Liver (tissue), 9 donors: ENCODE data around the gene SULT2A1. TPM values are rescaled to one million over a fixed set of nuclear protein-coding genes. Genes with fewer than 3 reads are reported as not detected.

Experiments
- DNase-seq: peaks from one replicate; pipeline ENCODE4 v3.0.0-alpha.2; 2017; ENCODE audit warnings: low spot score
- H3K27ac ChIP-seq, 2 donors: one replicate each; pipeline ENCODE4 v1.7.0; 2013; ENCODE audit warnings: inconsistent platforms in 2 of 2, low read length in 2 of 2, control low read depth in 1 of 2, low read depth in 1 of 2, mild to moderate bottlenecking in 1 of 2
- H3K27me3 ChIP-seq, 4 donors: one replicate each; pipeline versions ENCODE4 v1.6.1 to v1.7.0; 2013; ENCODE audit warnings: low read length in 3 of 4, inconsistent platforms in 1 of 4, mild to moderate bottlenecking in 1 of 4, moderate library complexity in 1 of 4; ENCODE audit not compliant: control insufficient read depth in 4 of 4, insufficient read depth in 4 of 4
- H3K36me3 ChIP-seq, 4 donors: one replicate each; pipeline versions ENCODE4 v1.6.1 to v1.7.0; 2013; ENCODE audit warnings: low read length in 3 of 4, mild to moderate bottlenecking in 3 of 4, low read depth in 1 of 4, moderate library complexity in 1 of 4; ENCODE audit not compliant: control insufficient read depth in 4 of 4, insufficient read depth in 3 of 4
- H3K4me1 ChIP-seq, 4 donors: one replicate each; pipeline versions ENCODE4 v1.6.1 to v1.7.0; 2013; ENCODE audit warnings: low read length in 3 of 4, mild to moderate bottlenecking in 3 of 4, moderate library complexity in 1 of 4; ENCODE audit not compliant: control insufficient read depth in 4 of 4, insufficient read depth in 4 of 4
- H3K4me3 ChIP-seq, 3 donors: one replicate each; pipeline versions ENCODE4 v1.6.1 to v1.7.0; 2013; ENCODE audit warnings: low read length in 3 of 3, control low read depth in 1 of 3, low read depth in 1 of 3, mild to moderate bottlenecking in 1 of 3
- H3K9ac ChIP-seq, 2 donors: one replicate each; pipeline ENCODE4 v1.7.0; 2013; ENCODE audit warnings: low read length in 2 of 2, mild to moderate bottlenecking in 2 of 2, moderate library complexity in 2 of 2, control low read depth in 1 of 2, low read depth in 1 of 2
- H3K9me3 ChIP-seq, 4 donors: one replicate each; pipeline versions ENCODE4 v1.6.1 to v1.7.0; 2013; ENCODE audit warnings: low read length in 3 of 4; ENCODE audit not compliant: control insufficient read depth in 4 of 4
- ATF3 ChIP-seq: IDR thresholded peaks from 2 replicates; pipeline ENCODE4 v1.6.1; 2016; ENCODE audit warnings: antibody characterized with exemption
- CTCF ChIP-seq: fragments of 150-350 bp; IDR thresholded peaks from 2 replicates; pipeline ENCODE4 v1.5.1; 2017; ENCODE audit warnings: improper control_type of control experiment, low read depth, low read length; ENCODE audit not compliant: missing input control
- EGR1 ChIP-seq, 2 donors: IDR thresholded peaks; 2 replicates each; pipeline ENCODE4 v1.6.1; 2016 to 2018; ENCODE audit warnings: antibody characterized with exemption in 2 of 2, low read depth in 2 of 2
- FOXA1 ChIP-seq: IDR thresholded peaks from 2 replicates; pipeline ENCODE4 v1.6.1; 2016; ENCODE audit warnings: antibody characterized with exemption
- FOXA2 ChIP-seq: IDR thresholded peaks from 2 replicates; pipeline ENCODE4 v1.6.1; 2016; ENCODE audit warnings: antibody characterized with exemption
- GABPA ChIP-seq, 2 donors: IDR thresholded peaks in 1 of 2; conservative IDR thresholded peaks in 1 of 2; 2 replicates each; pipeline ENCODE4 v1.6.1; 2016; ENCODE audit warnings: antibody characterized with exemption in 2 of 2, mild to moderate bottlenecking in 1 of 2, moderate library complexity in 1 of 2
- HNF4A ChIP-seq, 2 donors: conservative IDR thresholded peaks; 2 replicates each; pipeline ENCODE4 v1.6.1; 2016; ENCODE audit warnings: antibody characterized with exemption in 2 of 2, mild to moderate bottlenecking in 2 of 2
- HNF4G ChIP-seq: IDR thresholded peaks from 2 replicates; pipeline ENCODE4 v1.6.1; 2016; ENCODE audit warnings: antibody characterized with exemption
- JUND ChIP-seq, 2 donors: IDR thresholded peaks; 2 replicates each; pipeline ENCODE4 v1.6.1; 2016; ENCODE audit warnings: antibody characterized with exemption in 2 of 2
- MAX ChIP-seq: IDR thresholded peaks from 2 replicates; pipeline ENCODE4 v1.6.1; 2016; ENCODE audit warnings: antibody characterized with exemption
- NR2F2 ChIP-seq: IDR thresholded peaks from 2 replicates; pipeline ENCODE4 v1.6.1; 2016; ENCODE audit warnings: antibody characterized with exemption
- RAD21 ChIP-seq, 2 donors: IDR thresholded peaks; 2 replicates each; pipeline ENCODE4 v1.6.1; 2016; ENCODE audit warnings: antibody characterized with exemption in 2 of 2, mild to moderate bottlenecking in 2 of 2
- REST ChIP-seq: IDR thresholded peaks from 2 replicates; pipeline ENCODE4 v1.6.1; 2016; ENCODE audit warnings: antibody characterized with exemption, mild to moderate bottlenecking
- RXRA ChIP-seq, 2 donors: IDR thresholded peaks; 2 replicates each; pipeline ENCODE4 v1.6.1; 2017 to 2018; ENCODE audit warnings: antibody characterized with exemption in 2 of 2, mild to moderate bottlenecking in 1 of 2
- SP1 ChIP-seq: IDR thresholded peaks from 2 replicates; pipeline ENCODE4 v1.6.1; 2018; ENCODE audit warnings: antibody characterized with exemption, mild to moderate bottlenecking
- TAF1 ChIP-seq: conservative IDR thresholded peaks from 2 replicates; pipeline ENCODE4 v1.6.1; 2016; ENCODE audit warnings: antibody characterized with exemption, mild to moderate bottlenecking
- YY1 ChIP-seq: IDR thresholded peaks from 2 replicates; pipeline ENCODE4 v1.6.1; 2016; ENCODE audit warnings: antibody characterized with exemption, mild to moderate bottlenecking
- ZBTB33 ChIP-seq: IDR thresholded peaks from 2 replicates; pipeline ENCODE4 v1.6.1; 2016; ENCODE audit warnings: antibody characterized with exemption
- WGBS: extraction: QIAGEN DNeasy Blood & Tissue Kit; methylation state at CpG from one replicate; pipeline ENCODE4 v1.1.7; 2013; 5-methylcytosine and 5-hydroxymethylcytosine counted together
- polyA plus RNA-seq, 2 donors: library from polyadenylated mRNA; stranded (reverse) in 1 of 2; unstranded in 1 of 2; fragments of 200-250 nt in 1 of 2; fragments of >200 nt in 1 of 2; fragmentation: Nextera tagmentation in 1 of 2; extraction: Ambion mirVana in 1 of 2; gene quantifications; one replicate each; pipeline versions ENCODE4 v1.2.1 to v1.2.3, GENCODE V29; 2013 to 2015
- total RNA-seq, 2 donors: library from RNA; depleted of rRNA; stranded (reverse); fragments of >200 nt; gene quantifications; one replicate each; pipeline ENCODE4 v1.2.3, GENCODE V29; 2014
- donor health status: healthy.
- donor health status: healthy.
- donor health status: healthy.
- donor health status: healthy.
- donor health status: healthy.

Gene SULT2A1
- total and polyA plus RNA-seq, 4 donors = 22.9 to 892 (median 691) TPM

- H3K27ac ChIP-seq = peak overlapping the region; percentile 65 to 70
- peaks cover 5 to 27% (median 18%) of the 10 kb centered on the region in 4 donors for H3K4me1 ChIP-seq
- no peaks in the 10 kb centered on the region for H3K36me3 ChIP-seq
- no peak overlapping the region for H3K4me3 ChIP-seq
- DNase-seq = peak; percentile 40
- TF ChIP-seq SP1 (peak; percentile 99), HNF4G (peak; percentile 28), HNF4A (conservative IDR thresholded peaks at IDR 0.05) (peak; percentile 77 to 80), YY1 (peak; percentile 83), EGR1 (IDR thresholded peaks at IDR 0.05; ENCODE audit: low read depth in 2 of 2) (peak; percentile 33 to 83), RXRA (IDR thresholded peaks at IDR 0.05) (peak; percentile 98), GABPA (IDR thresholded peaks at IDR 0.05 in 1 of 2, conservative IDR thresholded peaks at IDR 0.05 in 1 of 2) (peak in 1 of 2 donors; percentile 47), ATF3 (peak; percentile 42), FOXA1 (peak; percentile 48), CTCF (no peak), JUND (IDR thresholded peaks at IDR 0.05) (peak; percentile 55 to 80), ZBTB33 (peak; percentile 89), RAD21 (IDR thresholded peaks at IDR 0.05) (peak; percentile 11), TAF1 (peak; percentile 95), MAX (peak; percentile 85), FOXA2 (peak; percentile 80), REST (peak; percentile 89), NR2F2 (peak; percentile 83)
- 19% methylated on average over 7 of the region's 7 CpGs for WGBS
- H3K9me3 ChIP-seq = peaks cover 0 to 3% (median 2%) of the 10 kb centered on the region in 4 donors
- peak overlapping the region in 1 of 2 donors; percentile 66 for H3K9ac ChIP-seq
- H3K27me3 ChIP-seq = no peaks in the 10 kb centered on the region
Observed at GRCh38 chr19:47891923-47892666, 6.0 kb upstream of the SULT2A1 start.
